Cerebellar cortex (tissue), 1 donor: ENCODE data around the gene DHRSX.
A peak's percentile ranks its signal among the peaks of the same experiment; 100 is the strongest.
"Not testable (repeated sequence)": the region's sequence is repeated elsewhere in the genome, so short reads cannot be mapped to it uniquely, and the experiment has no call there.

Experiments
- DNase-seq: peaks from one replicate; pipeline ENCODE4 v3.0.0-alpha.2; 2015; ENCODE audit warnings: low spot score

Gene DHRSX

GRCh38 chrX:2519638-2520037 is 18.9 kb upstream of the DHRSX start:
- DNase-seq = not testable (repeated sequence)

- DNase-seq = no peak
Observed at GRCh38 chrX:2517055-2517454, 16.3 kb upstream of the DHRSX start.

- DNase-seq = no peak
Observed at GRCh38 chrX:2516623-2517022, 15.8 kb upstream of the DHRSX start.

DNA sequence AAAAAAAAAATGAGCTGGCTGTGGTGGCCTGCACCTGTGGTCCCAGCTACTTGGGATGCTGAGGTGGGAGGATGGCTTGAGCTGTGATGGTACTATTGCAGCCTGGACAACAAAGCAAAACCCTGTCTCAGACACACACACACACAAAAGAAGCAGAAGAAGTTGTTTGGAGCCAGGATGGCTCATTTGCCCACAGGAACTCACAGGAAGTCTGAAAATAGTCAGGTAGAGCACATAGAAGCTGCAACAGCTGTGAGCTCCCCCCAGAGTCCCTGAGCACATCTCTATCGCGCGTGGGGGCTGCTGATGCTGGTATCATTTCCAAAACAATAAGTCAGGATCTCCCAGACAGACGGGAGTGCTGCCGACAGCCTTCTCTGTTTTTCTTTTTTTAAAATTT is 13.4 kb upstream of the DHRSX start:
- no peak for DNase-seq

DNA sequence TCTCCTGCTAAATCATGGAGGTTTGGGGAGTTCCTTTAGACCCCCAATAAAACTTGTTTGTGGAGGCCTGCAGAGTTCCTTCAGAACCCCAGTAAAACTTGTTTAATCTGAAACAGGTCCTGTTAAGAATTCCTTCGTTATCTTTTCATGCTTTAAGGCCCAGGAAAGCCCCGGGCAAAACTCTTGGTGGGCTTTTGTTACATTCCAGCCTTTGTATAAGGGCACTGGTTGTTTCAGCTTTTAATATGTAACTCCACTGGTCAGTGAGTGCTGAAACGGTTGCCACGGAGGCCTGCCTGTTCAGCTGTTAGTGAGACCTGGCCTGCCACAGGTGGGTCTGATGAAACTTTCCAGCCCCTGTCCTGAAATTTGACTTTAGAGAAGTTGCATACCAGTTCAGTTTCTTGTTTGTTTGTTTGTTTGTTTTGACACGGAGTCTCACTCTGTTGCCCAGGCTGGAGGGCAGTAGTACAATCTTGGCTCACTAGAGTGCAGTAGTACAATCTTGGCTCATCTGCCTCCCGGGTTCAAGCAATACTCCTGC is 12.4 kb upstream of the DHRSX start:
- no peak for DNase-seq

DNA sequence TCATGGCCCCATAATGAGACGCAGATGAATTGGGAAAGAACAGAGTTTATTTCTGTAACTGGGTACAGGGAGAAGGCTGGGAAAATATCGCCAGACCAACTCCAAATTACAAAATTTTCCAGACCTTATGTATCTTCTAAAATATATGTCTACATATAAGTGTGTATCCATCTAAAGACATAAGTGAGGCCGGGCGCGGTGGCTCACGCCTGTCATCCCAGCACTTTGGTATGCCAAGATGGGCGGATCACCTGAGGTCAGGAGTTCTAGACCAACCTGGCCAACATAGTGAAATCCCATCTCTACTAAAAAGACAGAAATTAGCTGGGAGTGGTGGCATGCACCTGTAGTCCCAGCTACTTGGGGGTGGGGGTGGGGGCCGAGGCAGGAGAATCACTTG is 11.7 kb upstream of the DHRSX start:
- DNase-seq = no peak

- no peak for DNase-seq
Observed at GRCh38 chrX:2511326-2511725, 10.6 kb upstream of the DHRSX start.

GRCh38 chrX:2508648-2509335 is 8.0 kb upstream of the DHRSX start:
- DNase-seq = no peak

DNA sequence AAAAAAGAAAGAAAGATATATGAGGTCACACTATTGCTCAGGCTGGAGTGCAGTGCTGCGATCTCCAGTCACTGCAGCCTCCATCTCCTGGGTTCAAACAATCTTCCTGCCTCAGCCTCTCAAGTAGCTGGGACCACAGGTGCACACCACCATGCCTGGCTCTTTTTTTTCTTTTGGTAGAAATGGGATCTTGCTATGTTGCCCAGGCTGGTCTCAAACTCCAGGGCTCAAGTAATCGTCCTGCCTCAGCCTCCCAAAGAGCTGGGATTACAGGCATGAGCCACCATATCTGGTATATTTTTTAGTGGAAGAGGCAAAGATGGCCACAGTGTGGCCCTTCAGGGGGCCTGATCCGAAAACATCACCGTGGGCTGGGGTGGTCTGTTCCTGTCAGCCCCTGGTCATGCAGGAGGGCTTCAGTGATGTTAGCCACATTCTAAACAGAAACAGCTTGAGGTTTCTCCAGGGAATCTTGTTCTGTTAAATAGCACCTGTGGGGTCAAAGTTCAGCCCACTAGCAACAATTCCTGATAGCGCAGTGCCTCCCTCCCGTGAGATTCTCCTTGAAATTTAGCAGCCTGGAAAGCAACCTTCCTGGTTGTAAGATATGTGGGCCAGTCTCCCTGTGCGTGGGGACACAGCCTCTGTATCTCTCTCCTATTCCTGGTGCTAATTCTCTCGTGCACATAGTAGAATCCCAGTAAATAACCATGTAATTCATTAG is 7.3 kb upstream of the DHRSX start:
- no peak for DNase-seq

- no peak for DNase-seq
Observed at GRCh38 chrX:2507196-2507595, 6.4 kb upstream of the DHRSX start.

- not testable (repeated sequence) for DNase-seq
Observed at GRCh38 chrX:2505341-2505740, 4.6 kb upstream of the DHRSX start.

DNA sequence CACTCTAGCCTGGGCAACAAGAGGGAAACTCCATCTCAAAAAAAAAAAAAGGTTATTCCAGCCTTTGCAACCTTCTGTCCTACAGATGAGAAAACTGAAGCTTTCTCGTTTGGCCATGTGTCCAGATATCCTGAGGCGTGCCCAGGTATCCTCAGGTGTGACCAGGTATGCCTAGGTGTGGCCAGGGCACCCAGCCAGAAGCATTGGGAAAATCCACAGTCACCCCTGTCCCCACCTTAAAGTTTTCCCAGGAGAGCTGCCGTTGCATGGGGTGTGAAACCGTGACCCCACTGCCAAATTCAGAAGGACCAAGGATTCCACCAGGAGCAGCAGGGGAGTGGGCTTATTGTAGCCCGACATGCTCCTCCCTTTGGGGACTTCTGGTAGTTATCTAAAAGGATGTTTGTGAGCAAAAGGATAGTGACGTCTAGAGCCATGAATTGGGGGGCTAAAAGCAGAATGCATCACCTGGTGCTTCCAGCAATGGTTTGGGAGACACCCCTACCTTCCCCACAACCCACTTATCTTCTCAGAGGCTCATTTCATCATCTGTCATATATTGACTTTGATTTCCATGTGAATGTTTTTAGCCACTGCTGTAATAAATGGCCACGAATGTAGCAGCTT is 4.0 kb upstream of the DHRSX start:
- no peak for DNase-seq

DNA sequence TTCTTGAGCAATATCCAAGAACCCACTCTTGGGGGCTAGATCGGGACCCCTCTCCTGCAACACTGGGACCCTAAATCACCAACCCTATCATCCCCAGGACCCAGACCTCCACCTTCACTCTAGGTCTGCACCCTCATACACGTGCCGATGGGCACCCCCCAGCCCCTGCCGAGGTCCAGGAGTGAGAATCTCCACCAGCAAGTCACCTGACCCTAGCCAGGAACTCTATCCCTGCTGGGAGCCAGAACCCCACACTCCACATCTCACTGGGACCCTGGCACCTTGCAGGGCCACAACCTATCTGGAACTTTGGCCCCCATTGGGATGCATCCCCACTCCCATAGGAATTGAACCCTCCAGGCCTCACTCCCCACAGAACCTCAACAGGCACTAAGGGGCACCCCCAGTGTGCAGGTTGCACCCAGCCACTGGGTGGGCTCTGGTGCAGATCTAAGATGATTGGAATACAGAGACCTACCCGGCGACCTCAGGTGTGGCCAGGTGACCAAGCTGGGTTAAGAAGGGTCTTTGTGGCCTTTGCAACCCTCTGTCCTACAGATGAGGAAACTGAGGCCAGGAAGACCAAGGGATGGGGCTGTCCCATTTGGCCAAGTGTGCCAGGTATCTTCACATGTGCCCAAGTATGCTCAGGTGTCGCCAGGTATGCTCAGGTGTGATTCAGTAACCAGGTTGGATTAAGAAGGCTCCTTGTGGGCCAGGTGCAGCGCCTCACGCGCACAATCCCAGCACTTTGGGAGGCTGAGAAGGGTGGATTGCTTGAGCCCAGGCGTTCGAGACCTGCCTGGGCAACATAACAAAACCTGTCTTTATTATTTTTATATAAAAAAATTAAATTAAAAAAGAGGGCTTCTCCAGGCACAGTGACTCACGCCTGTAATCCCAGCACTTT is 3.1 kb upstream of the DHRSX start:
- DNase-seq = no peak

GRCh38 chrX:2502668-2503519 is 2.1 kb upstream of the DHRSX start:
- no peak for DNase-seq

- no peak for DNase-seq
Observed at GRCh38 chrX:2502120-2502667, 1.4 kb upstream of the DHRSX start.

GRCh38 chrX:2501559-2502102 is 855 bp upstream of the DHRSX start:
- DNase-seq = no peak

GRCh38 chrX:2500091-2500802 is 529 bp downstream of the DHRSX start:
- DNase-seq = no peak

DNA sequence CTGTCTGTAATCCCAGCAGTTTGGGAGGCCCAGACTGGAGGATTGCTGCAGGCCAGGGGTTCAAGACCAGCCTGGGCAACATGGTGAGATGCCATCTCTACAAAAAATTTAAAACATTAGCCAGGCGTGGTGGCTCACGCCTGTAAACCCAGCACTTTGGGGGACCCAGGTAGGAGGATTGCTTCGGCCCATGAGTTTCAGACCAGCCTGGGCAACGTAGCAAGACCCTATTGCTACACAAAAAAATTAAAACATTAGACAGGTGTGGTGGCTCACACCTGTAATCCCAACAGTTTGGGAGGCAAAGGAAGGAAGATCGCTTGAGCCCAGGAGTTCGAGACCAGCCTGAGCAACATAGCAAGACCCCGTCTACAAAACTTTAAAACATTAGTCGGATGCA is 1.3 kb downstream of the DHRSX start:
- no peak for DNase-seq

DNA sequence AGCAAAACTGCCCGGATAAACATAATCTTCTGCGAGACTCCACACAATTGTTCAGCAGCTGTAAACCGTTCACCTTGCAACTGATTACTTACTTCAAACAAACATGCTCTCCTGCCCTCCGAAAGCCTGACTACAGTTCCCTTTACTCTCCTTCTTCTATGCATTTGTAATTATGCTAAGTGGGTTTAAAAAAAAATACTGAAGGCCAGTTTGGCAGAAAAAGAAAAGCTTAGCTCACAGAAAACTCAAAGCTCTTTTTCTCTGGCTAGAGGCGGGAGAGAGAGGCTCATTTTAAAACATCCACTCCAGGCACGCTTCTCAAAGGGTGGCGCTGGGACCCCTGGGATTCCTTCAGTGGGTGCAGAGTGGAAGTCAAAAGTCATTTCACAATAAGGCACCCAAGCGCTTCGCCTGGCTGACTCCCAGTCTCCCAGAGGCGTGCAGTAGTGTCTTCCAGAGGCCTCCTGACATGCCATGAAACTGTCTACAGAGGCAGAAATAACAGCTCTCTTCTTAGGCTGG is 1.9 kb downstream of the DHRSX start:
- peak; percentile 62 for DNase-seq
